Spleen (tissue), 7 donors: ENCODE results near the gene CCDC69.

ENCODE experiments used
- CTCF ChIP-seq, 11 experiments: fragments of 200-600 bp in 7 of 11; fragments of 450-650 bp in 4 of 11; sonication (generic) in 4 of 11; IDR thresholded peaks in 8 of 11; conservative IDR thresholded peaks in 3 of 11; 1 replicate in 7 of 11; 2 replicates in 4 of 11; pipeline versions ENCODE4 v1.4.0 to v1.8.0; 2016 to 2021; ENCODE audit warnings: antibody characterized with exemption in 11 of 11, inconsistent platforms in 4 of 11, mild to moderate bottlenecking in 1 of 11
- POLR2A ChIP-seq, 3 donors: fragments of 450-650 bp; IDR thresholded peaks; one replicate each; pipeline ENCODE4 v1.5.1; 2017; ENCODE audit warnings: antibody characterized with exemption in 3 of 3, mild to moderate bottlenecking in 1 of 3
- donor health status: DM: no; HTN: no; CAD: no; lungs with moderate emphysema.
- donor health status: DM: no; HTN: no; CAD: no.
- donor health status: DM: no; HTN: no; CAD: no.

GRCh38 chr5:151173711-151174611, 49.9 kb downstream of the CCDC69 start:
- TF ChIP-seq CTCF (IDR thresholded peaks at IDR 0.05 in 8 of 11, conservative IDR thresholded peaks at IDR 0.05 in 3 of 11): no peak
- TF ChIP-seq POLR2A (IDR thresholded peaks at IDR 0.05): no peak
